HEK293 (cell line): ENCODE results near the gene CARD14.
A peak's percentile ranks its signal among the peaks of the same experiment; 100 is the strongest.

Experiments used
- BCL11B ChIP-seq: fragments of 450-650 bp; formaldehyde crosslinking; IDR thresholded peaks from 2 replicates; pipeline ENCODE4 v1.5.1; 2016; ENCODE audit warnings: low read depth, missing biosample characterization, missing genetic modification characterization
- CTCF ChIP-seq: fragments of 450-650 bp; formaldehyde crosslinking; IDR thresholded peaks from 2 replicates; pipeline ENCODE4 v1.5.1; 2016; ENCODE audit warnings: missing biosample characterization, missing genetic modification characterization
- PRDM10 ChIP-seq: fragments of 450-650 bp; formaldehyde crosslinking; IDR thresholded peaks from 2 replicates; pipeline ENCODE4 v1.5.1; 2016; ENCODE audit warnings: missing biosample characterization, missing genetic modification characterization
- REST ChIP-seq: fragments of 450-650 bp; formaldehyde crosslinking; IDR thresholded peaks from 2 replicates; pipeline ENCODE4 v1.5.1; 2016; ENCODE audit warnings: missing biosample characterization, missing genetic modification characterization
- SCRT2 ChIP-seq: fragments of 450-650 bp; formaldehyde crosslinking; IDR thresholded peaks from 2 replicates; pipeline ENCODE4 v1.5.1; 2016; ENCODE audit warnings: missing biosample characterization, missing genetic modification characterization
- ZBTB26 ChIP-seq: fragments of 450-650 bp; formaldehyde crosslinking; optimal IDR thresholded peaks from 2 replicates; pipeline ENCODE3; 2016; ENCODE audit warnings: missing biosample characterization, mild to moderate bottlenecking, missing genetic modification characterization
- ZBTB8A ChIP-seq: fragments of 450-650 bp; formaldehyde crosslinking; IDR thresholded peaks from 2 replicates; pipeline ENCODE4 v1.5.1; 2016; ENCODE audit warnings: missing biosample characterization, missing genetic modification characterization
- ZFP41 ChIP-seq: fragments of 450-650 bp; formaldehyde crosslinking; IDR thresholded peaks from 2 replicates; pipeline ENCODE4 v1.5.1; 2016; ENCODE audit warnings: missing biosample characterization, missing genetic modification characterization, borderline replicate concordance
- ZNF132 ChIP-seq: fragments of 450-650 bp; formaldehyde crosslinking; IDR thresholded peaks from 2 replicates; pipeline ENCODE4 v1.5.1; 2017; ENCODE audit warnings: missing biosample characterization, missing genetic modification characterization, borderline replicate concordance
- ZNF138 ChIP-seq: fragments of 450-650 bp; formaldehyde crosslinking; IDR thresholded peaks from 2 replicates; pipeline ENCODE4 v1.5.1; 2016; ENCODE audit warnings: missing biosample characterization, missing genetic modification characterization, borderline replicate concordance
- ZNF18 ChIP-seq: fragments of 450-650 bp; formaldehyde crosslinking; IDR thresholded peaks from 2 replicates; pipeline ENCODE4 v1.5.1; 2016; ENCODE audit warnings: missing biosample characterization, missing genetic modification characterization
- ZNF292 ChIP-seq: fragments of 450-650 bp; formaldehyde crosslinking; IDR thresholded peaks from 2 replicates; pipeline ENCODE4 v1.5.1; 2016; ENCODE audit warnings: low read depth, missing biosample characterization, missing genetic modification characterization, borderline replicate concordance
- ZNF629 ChIP-seq: fragments of 450-650 bp; formaldehyde crosslinking; IDR thresholded peaks from 2 replicates; pipeline ENCODE4 v1.5.1; 2017; ENCODE audit warnings: missing biosample characterization, missing genetic modification characterization

- TF ChIP-seq CTCF (tag by site-specific recombination) (no peak), ZBTB26 (tag by site-specific recombination) (no peak), ZBTB8A (tag by site-specific recombination) (no peak), ZNF132 (tag by site-specific recombination) (no peak), ZNF629 (tag by site-specific recombination) (no peak), ZNF138 (tag by site-specific recombination) (no peak), REST (tag by site-specific recombination) (no peak), ZFP41 (no peak), PRDM10 (tag by site-specific recombination) (no peak), ZNF18 (tag by site-specific recombination) (no peak), SCRT2 (peak; percentile 52; the same call in 1 of the 2 replicates), ZNF292 (tag by site-specific recombination) (no peak), BCL11B (tag by site-specific recombination) (no peak)
These were observed 28.4 kb downstream of the CARD14 start for GRCh38 chr17:80198144-80198661.
